ENCODE measurements around the gene PICALM.
"Not testable (repeated sequence)": the region's sequence is repeated elsewhere in the genome, so short reads cannot be mapped to it uniquely, and the experiment has no call there.

Gene PICALM

DNA sequence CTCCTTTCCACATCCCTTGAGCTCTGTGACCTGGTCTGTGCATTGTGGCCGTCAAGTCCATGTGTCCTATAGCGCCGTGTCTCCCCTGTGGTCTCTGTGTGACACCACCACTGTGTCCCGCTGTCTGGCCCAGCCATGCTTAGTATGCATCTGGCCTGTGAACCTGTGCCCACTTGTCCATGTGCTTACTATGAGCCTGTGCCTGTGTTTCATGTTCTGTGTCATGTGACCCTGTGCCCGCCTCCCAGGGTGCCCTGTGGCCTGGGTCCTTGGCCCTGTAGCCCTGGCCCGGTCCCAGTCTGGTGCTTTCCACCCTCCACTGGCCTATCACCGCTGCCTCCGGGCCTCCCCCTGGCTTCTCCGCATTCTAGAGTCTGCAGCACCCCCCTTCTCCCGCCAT, 133.1 kb downstream of the PICALM start:
- DNase-seq: no peak

- DNase-seq: no peak
Observed at GRCh38 chr11:85934596-85935169, 134.2 kb downstream of the PICALM start.

DNA sequence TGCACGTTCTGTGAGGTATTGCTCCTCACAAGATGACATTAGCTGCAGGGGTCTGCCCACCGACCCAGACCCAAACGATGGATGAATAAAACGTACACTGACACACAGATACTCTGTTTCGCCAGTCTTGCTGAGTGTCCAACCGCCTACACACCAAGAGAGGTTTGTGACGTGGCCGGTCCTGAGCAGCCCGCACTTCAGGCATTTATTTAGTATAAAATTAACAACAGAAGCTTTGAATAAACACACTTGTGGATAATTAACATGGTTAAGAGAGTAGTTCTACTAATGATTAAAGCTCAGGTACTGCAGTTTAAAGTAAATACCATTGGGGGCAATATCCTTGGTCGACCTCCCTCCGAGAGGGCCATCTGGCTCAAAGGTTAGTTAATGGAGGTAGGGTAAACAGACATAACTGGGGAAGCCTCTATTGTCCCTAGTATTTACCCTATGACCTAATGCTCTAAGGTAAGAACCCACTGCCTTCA, 138.0 kb downstream of the PICALM start:
- no peak for DNase-seq

GRCh38 chr11:85926653-85927214, 142.2 kb downstream of the PICALM start:
- not testable (repeated sequence) for DNase-seq

DNA sequence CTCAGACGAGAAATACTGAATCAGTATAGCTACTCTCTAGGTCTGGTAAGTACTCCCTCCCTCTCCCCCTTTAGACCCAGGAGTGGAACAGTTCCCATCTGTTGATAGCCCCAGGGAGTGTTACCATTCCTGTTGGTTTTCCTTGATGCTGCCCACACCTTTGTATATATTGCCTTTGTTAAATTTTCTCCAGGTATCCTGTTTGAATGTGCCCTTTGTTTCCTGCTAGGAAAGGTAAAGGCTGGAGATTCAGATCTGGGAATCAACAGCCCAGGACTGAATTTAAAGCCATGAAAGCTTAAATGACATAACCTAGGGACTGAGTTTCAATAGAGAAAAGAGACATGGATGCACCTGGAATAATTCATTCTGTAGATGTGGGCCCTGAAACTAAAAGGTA, 145.4 kb downstream of the PICALM start:
- no peak for DNase-seq

GRCh38 chr11:85922367-85922766, 146.5 kb downstream of the PICALM start:
- DNase-seq: no peak

- DNase-seq: no peak
Observed at GRCh38 chr11:85918910-85919794, 149.7 kb downstream of the PICALM start.

DNA sequence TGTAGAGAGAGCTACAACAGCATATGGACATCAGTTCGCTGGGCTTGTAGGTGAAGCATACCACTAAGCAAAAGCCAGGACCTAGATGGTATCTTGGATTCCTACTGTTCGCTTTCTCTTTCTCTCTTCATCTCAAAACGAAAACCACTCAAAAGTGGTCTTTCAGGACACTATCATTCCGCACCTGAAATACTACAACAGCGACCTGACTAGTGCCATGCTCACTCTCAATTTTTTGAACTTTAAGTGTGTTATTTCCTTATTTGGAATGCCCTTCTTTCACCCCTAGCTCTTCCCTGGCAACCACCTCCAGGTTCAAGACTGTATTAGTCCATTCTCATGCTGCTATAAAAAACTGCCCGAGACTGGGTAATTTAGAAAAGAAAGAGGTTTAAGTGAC, 154.5 kb downstream of the PICALM start:
- no peak for DNase-seq

GRCh38 chr11:85913513-85913912, 155.4 kb downstream of the PICALM start:
- no peak for DNase-seq

- no peak for DNase-seq
Observed at GRCh38 chr11:85912414-85912813, 156.5 kb downstream of the PICALM start.
